ENCODE results near the gene DEUP1.
A peak's percentile ranks its signal among the peaks of the same experiment; 100 is the strongest.
"Not testable (repeated sequence)": the region's sequence is repeated elsewhere in the genome, so short reads cannot be mapped to it uniquely, and the experiment has no call there.

The DEUP1 gene

GRCh38 chr11:93314399-93314798 is 16.1 kb upstream of the DEUP1 start:
- H3K4me1 ChIP-seq (ENCODE audit: control insufficient read depth, insufficient read depth, low read length); H3K4me3 ChIP-seq (ENCODE audit: low read depth, low read length); H3K27ac ChIP-seq (ENCODE audit: low read depth, low read length); H3K9ac ChIP-seq (ENCODE audit: low read length); H3K36me3 ChIP-seq (ENCODE audit: control insufficient read depth, insufficient read depth, low read length); H3K27me3 ChIP-seq (ENCODE audit: control insufficient read depth, insufficient read depth, low read length): not testable (repeated sequence)
- H3K9me3 ChIP-seq (ENCODE audit: control insufficient read depth, insufficient read depth, low read depth, low read length), result peaks cover 42% of the 10 kb centered on the region

GRCh38 chr11:93319224-93319839 is 11.2 kb upstream of the DEUP1 start:
- H3K9me3 ChIP-seq (ENCODE audit: control insufficient read depth, insufficient read depth, low read depth, low read length), result peaks cover 23% of the 10 kb centered on the region

GRCh38 chr11:93320230-93320629 is 10.3 kb upstream of the DEUP1 start:
- no peak overlapping the region for H3K9ac ChIP-seq (ENCODE audit: low read length)
- no peaks in the 10 kb centered on the region for H3K4me1 ChIP-seq (ENCODE audit: control insufficient read depth, insufficient read depth, low read length)
- no peak overlapping the region for H3K27ac ChIP-seq (ENCODE audit: low read depth, low read length)
- no peaks in the 10 kb centered on the region for H3K36me3 ChIP-seq (ENCODE audit: control insufficient read depth, insufficient read depth, low read length)
- peaks cover 16% of the 10 kb centered on the region for H3K9me3 ChIP-seq (ENCODE audit: control insufficient read depth, insufficient read depth, low read depth, low read length)
- no peak overlapping the region for H3K4me3 ChIP-seq (ENCODE audit: low read depth, low read length)
- no peaks in the 10 kb centered on the region for H3K27me3 ChIP-seq (ENCODE audit: control insufficient read depth, insufficient read depth, low read length)

More at GRCh38 chr11:93319224-93319839, 11.2 kb upstream of the DEUP1 start:
- Histone ChIP-seq H3K4me1 (ENCODE audit: control insufficient read depth, insufficient read depth, low read length) (no peaks in the 10 kb centered on the region), H3K4me3 (ENCODE audit: low read depth, low read length) (no peak overlapping the region), H3K36me3 (ENCODE audit: control insufficient read depth, insufficient read depth, low read length) (no peaks in the 10 kb centered on the region), H3K27me3 (ENCODE audit: control insufficient read depth, insufficient read depth, low read length) (no peaks in the 10 kb centered on the region), H3K27ac (ENCODE audit: low read depth, low read length) (no peak overlapping the region), H3K9ac (ENCODE audit: low read length) (no peak overlapping the region)

- no peak overlapping the region for H3K9ac ChIP-seq (ENCODE audit: low read length)
- H3K4me1 ChIP-seq (ENCODE audit: control insufficient read depth, insufficient read depth, low read length), result no peaks in the 10 kb centered on the region
- H3K27ac ChIP-seq (ENCODE audit: low read depth, low read length), result no peak overlapping the region
- H3K27me3 ChIP-seq (ENCODE audit: control insufficient read depth, insufficient read depth, low read length), result no peaks in the 10 kb centered on the region
- peaks cover 9% of the 10 kb centered on the region; the same call in 1 of the 2 replicates for H3K9me3 ChIP-seq (ENCODE audit: control insufficient read depth, insufficient read depth, low read depth, low read length)
- no peaks in the 10 kb centered on the region for H3K36me3 ChIP-seq (ENCODE audit: control insufficient read depth, insufficient read depth, low read length)
- no peak overlapping the region for H3K4me3 ChIP-seq (ENCODE audit: low read depth, low read length)
Measured at GRCh38 chr11:93322207-93322606, 8.3 kb upstream of the DEUP1 start.

- Histone ChIP-seq H3K4me3 (ENCODE audit: low read depth, low read length) (no peak overlapping the region), H3K27me3 (ENCODE audit: control insufficient read depth, insufficient read depth, low read length) (no peaks in the 10 kb centered on the region), H3K27ac (ENCODE audit: low read depth, low read length) (no peak overlapping the region), H3K4me1 (ENCODE audit: control insufficient read depth, insufficient read depth, low read length) (no peaks in the 10 kb centered on the region), H3K36me3 (ENCODE audit: control insufficient read depth, insufficient read depth, low read length) (no peaks in the 10 kb centered on the region), H3K9ac (ENCODE audit: low read length) (no peak overlapping the region), H3K9me3 (ENCODE audit: control insufficient read depth, insufficient read depth, low read depth, low read length) (peaks cover 9% of the 10 kb centered on the region; the same call in 1 of the 2 replicates)
Measured at GRCh38 chr11:93323747-93324146, 6.8 kb upstream of the DEUP1 start.

- Histone ChIP-seq H3K36me3 (ENCODE audit: control insufficient read depth, insufficient read depth, low read length) (no peaks in the 10 kb centered on the region), H3K27me3 (ENCODE audit: control insufficient read depth, insufficient read depth, low read length) (peaks cover 6% of the 10 kb centered on the region), H3K9me3 (ENCODE audit: control insufficient read depth, insufficient read depth, low read depth, low read length) (peaks cover 6% of the 10 kb centered on the region; the same call in 1 of the 2 replicates), H3K9ac (ENCODE audit: low read length) (no peak overlapping the region), H3K4me1 (ENCODE audit: control insufficient read depth, insufficient read depth, low read length) (no peaks in the 10 kb centered on the region), H3K4me3 (ENCODE audit: low read depth, low read length) (no peak overlapping the region), H3K27ac (ENCODE audit: low read depth, low read length) (no peak overlapping the region)
Measured at GRCh38 chr11:93324500-93324899, 6.0 kb upstream of the DEUP1 start.

- H3K9ac ChIP-seq (ENCODE audit: low read length), result no peak overlapping the region
- H3K4me3 ChIP-seq (ENCODE audit: low read depth, low read length), result no peak overlapping the region
- no peak overlapping the region for H3K27ac ChIP-seq (ENCODE audit: low read depth, low read length)
- peaks cover 27% of the 10 kb centered on the region for H3K27me3 ChIP-seq (ENCODE audit: control insufficient read depth, insufficient read depth, low read length)
- H3K36me3 ChIP-seq (ENCODE audit: control insufficient read depth, insufficient read depth, low read length), result no peaks in the 10 kb centered on the region
- peaks cover 5% of the 10 kb centered on the region; the same call in 1 of the 2 replicates for H3K9me3 ChIP-seq (ENCODE audit: control insufficient read depth, insufficient read depth, low read depth, low read length)
- H3K4me1 ChIP-seq (ENCODE audit: control insufficient read depth, insufficient read depth, low read length), result 0 out of 2 replicates have a peak, but pooled peaks cover 3% of the 10 kb centered on the region
Measured at GRCh38 chr11:93326681-93327080, 3.9 kb upstream of the DEUP1 start.

GRCh38 chr11:93329936-93330445 is 551 bp upstream of the DEUP1 start:
- Histone ChIP-seq H3K27me3 (ENCODE audit: control insufficient read depth, insufficient read depth, low read length) (peaks cover 29% of the 10 kb centered on the region), H3K9ac (ENCODE audit: low read length) (peak overlapping the region; percentile 12), H3K9me3 (ENCODE audit: control insufficient read depth, insufficient read depth, low read depth, low read length) (peaks cover 5% of the 10 kb centered on the region; the same call in 1 of the 2 replicates), H3K36me3 (ENCODE audit: control insufficient read depth, insufficient read depth, low read length) (no peaks in the 10 kb centered on the region), H3K27ac (ENCODE audit: low read depth, low read length) (no peak overlapping the region), H3K4me1 (ENCODE audit: control insufficient read depth, insufficient read depth, low read length) (0 out of 2 replicates have a peak, but pooled peaks cover 3% of the 10 kb centered on the region), H3K4me3 (ENCODE audit: low read depth, low read length) (peak overlapping the region; percentile 62)

- no peak overlapping the region for H3K27ac ChIP-seq (ENCODE audit: low read depth, low read length)
- no peaks in the 10 kb centered on the region for H3K4me1 ChIP-seq (ENCODE audit: control insufficient read depth, insufficient read depth, low read length)
- H3K9ac ChIP-seq (ENCODE audit: low read length), result no peak overlapping the region
- no peaks in the 10 kb centered on the region for H3K27me3 ChIP-seq (ENCODE audit: control insufficient read depth, insufficient read depth, low read length)
- H3K9me3 ChIP-seq (ENCODE audit: control insufficient read depth, insufficient read depth, low read depth, low read length), result no peaks in the 10 kb centered on the region
- H3K36me3 ChIP-seq (ENCODE audit: control insufficient read depth, insufficient read depth, low read length), result no peaks in the 10 kb centered on the region
- H3K4me3 ChIP-seq (ENCODE audit: low read depth, low read length), result no peak overlapping the region
Measured at GRCh38 chr11:93340223-93340622, 9.7 kb downstream of the DEUP1 start.

GRCh38 chr11:93344855-93345333 is 14.4 kb downstream of the DEUP1 start:
- Histone ChIP-seq H3K4me3 (ENCODE audit: low read depth, low read length) (no peak overlapping the region), H3K4me1 (ENCODE audit: control insufficient read depth, insufficient read depth, low read length) (peaks cover 16% of the 10 kb centered on the region), H3K9me3 (ENCODE audit: control insufficient read depth, insufficient read depth, low read depth, low read length) (no peaks in the 10 kb centered on the region), H3K27me3 (ENCODE audit: control insufficient read depth, insufficient read depth, low read length) (no peaks in the 10 kb centered on the region), H3K36me3 (ENCODE audit: control insufficient read depth, insufficient read depth, low read length) (no peaks in the 10 kb centered on the region), H3K27ac (ENCODE audit: low read depth, low read length) (no peak overlapping the region), H3K9ac (ENCODE audit: low read length) (no peak overlapping the region)

GRCh38 chr11:93348930-93349329 is 18.4 kb downstream of the DEUP1 start:
- peaks cover 17% of the 10 kb centered on the region for H3K9me3 ChIP-seq (ENCODE audit: control insufficient read depth, insufficient read depth, low read depth, low read length)
- no peaks in the 10 kb centered on the region for H3K27me3 ChIP-seq (ENCODE audit: control insufficient read depth, insufficient read depth, low read length)
- peaks cover 17% of the 10 kb centered on the region for H3K4me1 ChIP-seq (ENCODE audit: control insufficient read depth, insufficient read depth, low read length)
- no peak overlapping the region for H3K27ac ChIP-seq (ENCODE audit: low read depth, low read length)
- no peaks in the 10 kb centered on the region for H3K36me3 ChIP-seq (ENCODE audit: control insufficient read depth, insufficient read depth, low read length)
- H3K4me3 ChIP-seq (ENCODE audit: low read depth, low read length), result no peak overlapping the region
- H3K9ac ChIP-seq (ENCODE audit: low read length), result no peak overlapping the region

All from HUES6 (cell line).